Lower leg skin (tissue), 4 donors: ENCODE measurements around the gene TENT4B. TPM values are rescaled to one million over a fixed set of nuclear protein-coding genes. Genes with fewer than 3 reads are reported as not detected.
A peak's percentile ranks its signal among the peaks of the same experiment; 100 is the strongest.

ENCODE experiments used
- DNase-seq, 2 donors: peaks; one replicate each; pipeline ENCODE4 v3.0.0-alpha.2; 2019; ENCODE audit warnings: low spot score in 2 of 2
- H3K4me3 ChIP-seq: fragments of 200-600 bp; sonication (generic); 2 replicates; pipeline ENCODE4 v1.5.1; 2017; ENCODE audit warnings: mild to moderate bottlenecking, low read depth; ENCODE audit not compliant: poor library complexity, severe bottlenecking
- POLR2A ChIP-seq, 2 donors: fragments of 450-650 bp; IDR thresholded peaks; one replicate each; pipeline ENCODE4 v1.6.1; 2016 to 2017; ENCODE audit warnings: antibody characterized with exemption in 2 of 2, mild to moderate bottlenecking in 1 of 2, moderate library complexity in 1 of 2
- WGBS, 2 donors: methylation state at CpG; one replicate each; pipeline ENCODE4 v1.1.5; 2018; 5-methylcytosine and 5-hydroxymethylcytosine counted together
- intact Hi-C: fragments of 100-400 bp; cut with DNase I; formaldehyde crosslinking; loops from one replicate; pipeline ENCODE4 v1.15.0; 2023; ENCODE audit warnings: low total_unique reads
- total RNA-seq, 4 donors: library from RNA; depleted of rRNA; stranded (reverse); fragments of >200 nt; gene quantifications; one replicate each; pipeline ENCODE4 v1.1.0, GENCODE V29; 2016
- TF ChIP-seq, protein P1 (sequence below), 3 donors: fragments of 450-650 bp; IDR thresholded peaks; one replicate each; pipeline ENCODE4 v1.5.1; 2016; ENCODE audit warnings: antibody characterized with exemption in 3 of 3, mild to moderate bottlenecking in 3 of 3, moderate library complexity in 2 of 3

TENT4B gene
- total RNA-seq, 4 donors from 2014 or later = 9.1 to 14.7 (median 12.6) TPM

DNA sequence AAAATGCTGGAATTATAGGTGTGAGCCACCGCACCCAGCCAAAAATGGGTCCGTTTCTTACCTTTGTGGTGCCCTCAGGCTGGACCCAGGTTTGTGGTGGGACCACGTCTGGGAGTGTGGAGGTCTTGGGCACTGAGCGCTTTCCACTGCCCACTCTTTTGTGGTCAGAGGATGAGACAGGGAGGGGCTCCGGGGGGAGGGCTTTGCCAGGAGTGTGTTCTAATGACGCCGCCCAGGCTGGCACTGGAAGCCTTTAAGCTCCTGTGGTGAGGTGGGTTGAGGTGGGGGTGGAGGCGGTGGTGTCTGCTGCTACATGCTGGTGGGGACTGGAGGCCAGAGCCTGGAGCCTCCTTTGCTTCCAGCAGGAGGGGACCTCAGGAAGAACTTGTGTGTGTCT is 100.4 kb downstream of the TENT4B start:
- H3K4me3 ChIP-seq = no peak overlapping the region
- WGBS, 2 donors = 70 to 82% methylated on average over 8 of the region's 8 CpGs
- TF ChIP-seq POLR2A (IDR thresholded peaks at IDR 0.05) = no peak
- TF ChIP-seq, protein P1, sequence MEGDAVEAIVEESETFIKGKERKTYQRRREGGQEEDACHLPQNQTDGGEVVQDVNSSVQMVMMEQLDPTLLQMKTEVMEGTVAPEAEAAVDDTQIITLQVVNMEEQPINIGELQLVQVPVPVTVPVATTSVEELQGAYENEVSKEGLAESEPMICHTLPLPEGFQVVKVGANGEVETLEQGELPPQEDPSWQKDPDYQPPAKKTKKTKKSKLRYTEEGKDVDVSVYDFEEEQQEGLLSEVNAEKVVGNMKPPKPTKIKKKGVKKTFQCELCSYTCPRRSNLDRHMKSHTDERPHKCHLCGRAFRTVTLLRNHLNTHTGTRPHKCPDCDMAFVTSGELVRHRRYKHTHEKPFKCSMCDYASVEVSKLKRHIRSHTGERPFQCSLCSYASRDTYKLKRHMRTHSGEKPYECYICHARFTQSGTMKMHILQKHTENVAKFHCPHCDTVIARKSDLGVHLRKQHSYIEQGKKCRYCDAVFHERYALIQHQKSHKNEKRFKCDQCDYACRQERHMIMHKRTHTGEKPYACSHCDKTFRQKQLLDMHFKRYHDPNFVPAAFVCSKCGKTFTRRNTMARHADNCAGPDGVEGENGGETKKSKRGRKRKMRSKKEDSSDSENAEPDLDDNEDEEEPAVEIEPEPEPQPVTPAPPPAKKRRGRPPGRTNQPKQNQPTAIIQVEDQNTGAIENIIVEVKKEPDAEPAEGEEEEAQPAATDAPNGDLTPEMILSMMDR (IDR thresholded peaks at IDR 0.05) = no peak
- peak; percentile 9 to 85 for DNase-seq
- intact Hi-C loops = no loop called here

- H3K4me3 ChIP-seq = no peak overlapping the region
- intact Hi-C loops = no loop called here
- 76 to 82% methylated on average over 7 of the region's 7 CpGs for WGBS, 2 donors
- TF ChIP-seq, protein P1 (IDR thresholded peaks at IDR 0.05) = no peak
- TF ChIP-seq POLR2A (IDR thresholded peaks at IDR 0.05) = no peak
- DNase-seq = peak in 1 of 2 donors; percentile 43
These were observed 101.0 kb downstream of the TENT4B start for GRCh38 chr16:50254072-50254471.

- DNase-seq = peak in 1 of 2 donors; percentile 49
- intact Hi-C loops = no loop called here
These were observed 102.4 kb downstream of the TENT4B start for GRCh38 chr16:50255538-50255937.

DNA sequence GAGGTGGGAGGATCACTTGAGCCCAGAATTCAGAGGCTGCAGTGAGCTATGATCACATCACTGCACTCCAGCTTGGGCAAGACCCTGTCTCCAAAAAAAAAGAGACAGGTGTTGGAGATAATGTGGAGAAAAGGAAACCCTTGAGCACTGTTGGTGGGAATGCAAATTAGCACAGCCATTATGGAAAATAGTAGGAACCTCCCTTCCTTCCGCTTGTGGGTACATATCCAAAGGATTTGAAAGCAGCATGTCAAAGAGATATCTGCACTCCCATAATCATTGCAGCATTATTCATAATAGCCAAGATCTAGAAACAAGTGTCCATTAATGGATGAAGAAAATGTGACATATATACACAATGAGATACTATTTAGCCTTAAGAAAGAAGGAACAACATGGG is 103.5 kb downstream of the TENT4B start:
- WGBS, 2 donors = 86 to 87% methylated on average over 1 of the region's 1 CpG
- intact Hi-C loops = no loop called here
- DNase-seq = no peak
- TF ChIP-seq POLR2A (IDR thresholded peaks at IDR 0.05) = no peak
- TF ChIP-seq, protein P1 (IDR thresholded peaks at IDR 0.05) = no peak
- H3K4me3 ChIP-seq = no peak overlapping the region

More at GRCh38 chr16:50255538-50255937, 102.4 kb downstream of the TENT4B start:
- TF ChIP-seq, protein P1 (IDR thresholded peaks at IDR 0.05) = no peak
- TF ChIP-seq POLR2A (IDR thresholded peaks at IDR 0.05) = no peak
- no peak overlapping the region for H3K4me3 ChIP-seq
- 94 to 95% methylated on average over 2 of the region's 2 CpGs for WGBS, 2 donors

- 88 to 90% methylated on average over 9 of the region's 9 CpGs for WGBS, 2 donors
These were observed 104.8 kb downstream of the TENT4B start for GRCh38 chr16:50257876-50258275.

More at GRCh38 chr16:50257876-50258275, 104.8 kb downstream of the TENT4B start:
- no peak for TF ChIP-seq POLR2A (IDR thresholded peaks at IDR 0.05)
- TF ChIP-seq, protein P1 (IDR thresholded peaks at IDR 0.05) = no peak
- intact Hi-C loops = no loop called here
- no peak overlapping the region for H3K4me3 ChIP-seq
- peak in 1 of 2 donors; percentile 43 for DNase-seq
